ENCODE data around the gene KLK10. TPM values are rescaled to one million over a fixed set of nuclear protein-coding genes. Genes with fewer than 3 reads are reported as not detected.
"Not testable (repeated sequence)": the region's sequence is repeated elsewhere in the genome, so short reads cannot be mapped to it uniquely, and the experiment has no call there.

The KLK10 gene
- total RNA-seq, 4 donors from 2014 or later: 30.0 to 94.1 (median 57.2) TPM

DNA sequence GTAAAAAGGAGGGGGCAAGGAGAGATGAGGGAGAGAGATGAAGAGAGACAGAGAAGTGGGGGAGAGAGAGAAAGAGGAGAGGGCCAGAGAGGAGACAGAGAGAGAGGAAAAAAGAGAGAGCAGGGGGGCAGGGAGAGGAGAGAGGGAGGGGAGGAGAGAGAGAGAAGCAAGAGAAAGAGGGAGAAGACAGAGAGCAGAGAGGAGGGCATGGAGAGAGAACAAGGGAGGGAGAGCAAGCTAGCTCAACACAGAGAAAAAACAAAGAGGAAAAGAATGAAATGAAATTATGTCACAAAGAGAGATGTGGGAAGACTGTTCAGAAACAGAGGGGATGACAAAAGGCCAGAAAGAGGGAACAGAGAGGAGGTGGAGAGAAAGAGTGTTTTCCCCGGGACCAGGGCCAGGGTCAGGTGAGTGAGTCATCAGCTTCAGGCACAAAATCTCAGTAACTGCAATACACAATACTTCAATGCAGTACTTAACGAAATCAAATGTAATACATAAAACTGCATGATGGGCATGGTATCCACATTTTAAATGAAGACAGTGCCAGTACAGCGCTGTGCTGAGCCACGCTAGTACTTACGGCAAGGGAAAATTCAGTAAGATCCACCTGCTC, 40.6 kb downstream of the KLK10 start:
- H3K4me3 ChIP-seq (ENCODE audit: low read depth, poor library complexity, severe bottlenecking): no peak overlapping the region
- WGBS, 2 donors: 43 to 55% methylated on average over 5 of the region's 5 CpGs
- no peak for DNase-seq (ENCODE audit: low spot score in 2 of 2)
- intact Hi-C loops (cut with DNase I; ENCODE audit: low total_unique reads): no loop called here
- TF ChIP-seq POLR2A (IDR thresholded peaks at IDR 0.05) (no peak), CTCF (IDR thresholded peaks at IDR 0.05) (no peak)

DNA sequence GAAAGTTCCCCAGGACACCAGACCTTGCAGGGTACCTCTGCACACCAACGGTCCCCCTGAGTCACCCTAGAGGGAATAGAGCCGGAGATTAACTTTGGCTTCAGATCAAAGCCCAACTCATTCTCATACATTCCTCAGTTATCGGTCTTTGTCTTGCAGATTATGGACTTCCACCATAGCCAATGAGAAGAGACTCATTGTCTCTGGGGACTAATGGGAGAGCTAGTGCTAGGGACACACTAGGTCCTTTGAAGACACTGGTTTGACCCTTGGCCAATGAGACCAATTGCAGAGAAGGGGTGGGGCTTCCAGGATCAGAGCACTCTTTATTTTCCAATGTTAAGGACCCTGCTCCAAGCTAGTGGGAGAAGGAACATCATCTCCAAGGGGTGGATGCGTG, 41.9 kb downstream of the KLK10 start:
- WGBS, 2 donors: 70 to 74% methylated on average over 4 of the region's 4 CpGs
- intact Hi-C loops (cut with DNase I; ENCODE audit: low total_unique reads): no loop called here
- TF ChIP-seq POLR2A (IDR thresholded peaks at IDR 0.05) (no peak), CTCF (IDR thresholded peaks at IDR 0.05) (no peak)
- no peak overlapping the region for H3K4me3 ChIP-seq (ENCODE audit: low read depth, poor library complexity, severe bottlenecking)
- no peak for DNase-seq (ENCODE audit: low spot score in 2 of 2)

- WGBS, 2 donors: 14 to 15% methylated on average over 8 of the region's 8 CpGs
- no peak for TF ChIP-seq POLR2A (IDR thresholded peaks at IDR 0.05)
- intact Hi-C loops (cut with DNase I; ENCODE audit: low total_unique reads): no loop called here
- DNase-seq (ENCODE audit: low spot score in 2 of 2): no peak
- no peak overlapping the region for H3K4me3 ChIP-seq (ENCODE audit: low read depth, poor library complexity, severe bottlenecking)
These were observed 43.7 kb downstream of the KLK10 start for GRCh38 chr19:50975766-50976165.

- intact Hi-C loops (cut with DNase I; ENCODE audit: low total_unique reads): no loop called here
- DNase-seq (ENCODE audit: low spot score in 2 of 2): no peak
- TF ChIP-seq CTCF (IDR thresholded peaks at IDR 0.05) (no peak), POLR2A (IDR thresholded peaks at IDR 0.05) (no peak)
- no peak overlapping the region for H3K4me3 ChIP-seq (ENCODE audit: low read depth, poor library complexity, severe bottlenecking)
- WGBS, 2 donors: 49 to 62% methylated on average over 6 of the region's 9 CpGs
These were observed 44.6 kb downstream of the KLK10 start for GRCh38 chr19:50974702-50975556.

DNA sequence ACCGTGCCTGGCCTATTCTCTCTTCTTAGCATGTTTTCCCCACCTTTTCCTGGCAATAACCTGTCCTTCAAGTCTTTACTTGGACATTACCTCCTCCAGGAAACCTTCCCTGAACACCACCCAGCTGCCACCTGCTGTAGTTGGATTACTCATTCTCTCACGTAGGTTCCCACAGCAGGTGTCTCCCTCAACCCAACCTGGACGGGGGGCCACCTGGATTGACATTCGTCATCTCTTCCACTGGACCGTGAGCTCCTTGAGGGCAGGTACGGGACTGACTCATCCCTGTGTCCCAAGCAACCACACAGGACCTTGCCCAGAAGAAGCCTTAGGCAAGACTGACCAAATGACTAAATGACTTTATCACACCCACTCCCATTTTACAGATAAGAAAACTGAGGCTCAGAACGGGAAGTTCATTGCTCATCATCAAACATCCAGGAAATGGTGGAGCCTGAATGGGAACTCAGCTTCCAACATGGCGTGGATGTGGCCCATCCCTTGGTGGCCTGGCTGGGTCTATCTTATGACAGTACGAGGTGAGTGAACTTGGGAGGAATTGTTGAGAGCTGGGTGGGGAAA, 46.6 kb downstream of the KLK10 start:
- H3K4me3 ChIP-seq (ENCODE audit: low read depth, poor library complexity, severe bottlenecking): no peak overlapping the region
- TF ChIP-seq POLR2A (IDR thresholded peaks at IDR 0.05): no peak
- no peak for TF ChIP-seq CTCF (IDR thresholded peaks at IDR 0.05)
- 68 to 69% methylated on average over 9 of the region's 9 CpGs for WGBS, 2 donors
- intact Hi-C loops (cut with DNase I; ENCODE audit: low total_unique reads): no loop called here
- DNase-seq (ENCODE audit: low spot score in 2 of 2): no peak

DNA sequence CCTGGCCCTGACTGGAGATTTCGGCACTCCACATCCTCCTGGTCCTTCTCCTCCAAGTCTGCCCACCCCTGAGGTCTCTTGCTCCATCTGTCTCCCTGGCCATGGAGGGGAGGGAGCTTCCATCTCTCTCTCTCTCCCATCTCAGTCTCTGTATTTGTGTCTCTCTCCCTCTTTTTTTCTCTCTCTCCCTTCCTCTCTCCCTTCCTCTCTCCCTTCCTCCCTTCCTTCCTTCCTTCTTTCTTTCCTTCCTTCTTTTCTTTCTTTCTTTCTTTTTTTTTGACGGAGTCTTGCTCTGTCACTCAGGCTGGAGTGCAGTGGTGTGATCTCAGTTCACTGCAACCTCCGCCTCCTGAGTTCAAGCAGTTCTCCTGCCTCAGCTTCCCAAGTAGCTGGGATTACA, 49.7 kb downstream of the KLK10 start:
- H3K4me3 ChIP-seq (ENCODE audit: low read depth, poor library complexity, severe bottlenecking); intact Hi-C loops (cut with DNase I; ENCODE audit: low total_unique reads); DNase-seq (ENCODE audit: low spot score in 2 of 2): not testable (repeated sequence)
- 69 to 78% methylated on average over 3 of the region's 3 CpGs for WGBS, 2 donors

Data from lower leg skin (tissue), 4 donors.